ENCODE data around the gene HSD17B1. TPM values are rescaled to one million over a fixed set of nuclear protein-coding genes. Genes with fewer than 3 reads are reported as not detected.

Gene HSD17B1
- total and polyA plus RNA-seq, 2 of the 13 experiments (the other 11 are each of a cell fraction or from before 2014, with no cell fraction given) = 0.54 to 0.93 TPM

- TF ChIP-seq ZNF263 (CRISPR knock-in tag; IDR thresholded peaks at IDR 0.05) = no peak
- TF ChIP-seq RBAK (CRISPR knock-in tag; IDR thresholded peaks at IDR 0.05) = no peak
- TF ChIP-seq MTF2 (CRISPR knock-in tag; IDR thresholded peaks at IDR 0.05; ENCODE audit: borderline replicate concordance) = no peak
- TF ChIP-seq, protein P1, sequence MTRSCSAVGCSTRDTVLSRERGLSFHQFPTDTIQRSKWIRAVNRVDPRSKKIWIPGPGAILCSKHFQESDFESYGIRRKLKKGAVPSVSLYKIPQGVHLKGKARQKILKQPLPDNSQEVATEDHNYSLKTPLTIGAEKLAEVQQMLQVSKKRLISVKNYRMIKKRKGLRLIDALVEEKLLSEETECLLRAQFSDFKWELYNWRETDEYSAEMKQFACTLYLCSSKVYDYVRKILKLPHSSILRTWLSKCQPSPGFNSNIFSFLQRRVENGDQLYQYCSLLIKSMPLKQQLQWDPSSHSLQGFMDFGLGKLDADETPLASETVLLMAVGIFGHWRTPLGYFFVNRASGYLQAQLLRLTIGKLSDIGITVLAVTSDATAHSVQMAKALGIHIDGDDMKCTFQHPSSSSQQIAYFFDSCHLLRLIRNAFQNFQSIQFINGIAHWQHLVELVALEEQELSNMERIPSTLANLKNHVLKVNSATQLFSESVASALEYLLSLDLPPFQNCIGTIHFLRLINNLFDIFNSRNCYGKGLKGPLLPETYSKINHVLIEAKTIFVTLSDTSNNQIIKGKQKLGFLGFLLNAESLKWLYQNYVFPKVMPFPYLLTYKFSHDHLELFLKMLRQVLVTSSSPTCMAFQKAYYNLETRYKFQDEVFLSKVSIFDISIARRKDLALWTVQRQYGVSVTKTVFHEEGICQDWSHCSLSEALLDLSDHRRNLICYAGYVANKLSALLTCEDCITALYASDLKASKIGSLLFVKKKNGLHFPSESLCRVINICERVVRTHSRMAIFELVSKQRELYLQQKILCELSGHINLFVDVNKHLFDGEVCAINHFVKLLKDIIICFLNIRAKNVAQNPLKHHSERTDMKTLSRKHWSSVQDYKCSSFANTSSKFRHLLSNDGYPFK (CRISPR knock-in tag; IDR thresholded peaks at IDR 0.05; ENCODE audit: borderline replicate concordance) = no peak; the same call in 1 of the 2 replicates
- TF ChIP-seq AGO2 (optimal IDR thresholded peaks at IDR 0.05; ENCODE audit: low read depth, low read length) = peak; percentile 87
- 0 out of 2 replicates have a peak, but pooled peaks have one; percentile 44 for TF ChIP-seq SAFB2 (CRISPR knock-in tag; IDR thresholded peaks at IDR 0.05; ENCODE audit: borderline replicate concordance, low read depth)
- TF ChIP-seq REL (CRISPR knock-in tag; conservative IDR thresholded peaks at IDR 0.05) = no peak
- TF ChIP-seq ZNF563 (CRISPR knock-in tag; IDR thresholded peaks at IDR 0.05) = no peak
- no peak for TF ChIP-seq RORA (CRISPR knock-in tag; IDR thresholded peaks at IDR 0.05)
- no peak for TF ChIP-seq CHD4 (IDR thresholded peaks at IDR 0.05; ENCODE audit: borderline replicate concordance, low read length)
- TF ChIP-seq CERS6 (CRISPR knock-in tag; IDR thresholded peaks at IDR 0.05) = no peak
- TF ChIP-seq RELA (CRISPR knock-in tag; IDR thresholded peaks at IDR 0.05) = no peak
- no peak for TF ChIP-seq GMEB1 (CRISPR knock-in tag; IDR thresholded peaks at IDR 0.05; ENCODE audit: borderline replicate concordance)
- TF ChIP-seq SPEN (CRISPR knock-in tag; IDR thresholded peaks at IDR 0.05; ENCODE audit: low read depth) = no peak
- TF ChIP-seq ZNF432 (CRISPR knock-in tag; IDR thresholded peaks at IDR 0.05; ENCODE audit: borderline replicate concordance) = no peak
- TF ChIP-seq ELF4 (CRISPR knock-in tag; IDR thresholded peaks at IDR 0.05; ENCODE audit: borderline replicate concordance) = no peak
- 0 out of 2 replicates have a peak, but pooled peaks have one; percentile 16 for TF ChIP-seq ZMYM2 (CRISPR knock-in tag; IDR thresholded peaks at IDR 0.05)
- no peak for TF ChIP-seq MXD1 (CRISPR knock-in tag; IDR thresholded peaks at IDR 0.05)
- no peak for TF ChIP-seq XBP1 (CRISPR knock-in tag; IDR thresholded peaks at IDR 0.05)
- peak; percentile 22; the same call in 1 of the 2 replicates for TF ChIP-seq ZC3H13 (CRISPR knock-in tag; IDR thresholded peaks at IDR 0.05)
- TF ChIP-seq FOXC1 (CRISPR knock-in tag; IDR thresholded peaks at IDR 0.05; ENCODE audit: borderline replicate concordance) = no peak
- TF ChIP-seq ZZZ3 (CRISPR knock-in tag; IDR thresholded peaks at IDR 0.05; ENCODE audit: borderline replicate concordance) = no peak
- TF ChIP-seq ZNF296 (CRISPR knock-in tag; conservative IDR thresholded peaks at IDR 0.05) = 0 out of 2 replicates have a peak, but pooled peaks have one; percentile 58
- TF ChIP-seq, protein P2, sequence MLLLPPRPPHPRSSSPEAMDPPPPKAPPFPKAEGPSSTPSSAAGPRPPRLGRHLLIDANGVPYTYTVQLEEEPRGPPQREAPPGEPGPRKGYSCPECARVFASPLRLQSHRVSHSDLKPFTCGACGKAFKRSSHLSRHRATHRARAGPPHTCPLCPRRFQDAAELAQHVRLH (CRISPR knock-in tag; IDR thresholded peaks at IDR 0.05; ENCODE audit: borderline replicate concordance, low read depth) = no peak
Observed at GRCh38 chr17:42537156-42537805, 15.4 kb upstream of the HSD17B1 start (continued).
